Fibroblast of villous mesenchyme (primary cell): Measurements from ENCODE around the gene ADAMTSL1. TPM values are rescaled to one million over a fixed set of nuclear protein-coding genes. Genes with fewer than 3 reads are reported as not detected.

Experiments used
- DNase-seq: peaks from one replicate; pipeline ENCODE4 v3.0.0-alpha.2; 2010; ENCODE audit warnings: low read depth
- H3K4me3 ChIP-seq: 2 replicates; pipeline ENCODE4 v1.5.1; 2011; ENCODE audit warnings: low read depth, mild to moderate bottlenecking, low read length
- total RNA-seq: library from RNA; depleted of rRNA; stranded (reverse); fragments of >200 nt; gene quantifications from 2 replicates; pipeline ENCODE4 v1.2.3, GENCODE V29; 2012
- TF ChIP-seq, protein P1 (sequence below): IDR thresholded peaks from 2 replicates; pipeline ENCODE4 v1.5.1; 2012; ENCODE audit warnings: low read depth, mild to moderate bottlenecking, low read length; ENCODE audit not compliant: insufficient read depth

ADAMTSL1 gene
- total RNA-seq, 1 donor: 3.0 TPM

DNA sequence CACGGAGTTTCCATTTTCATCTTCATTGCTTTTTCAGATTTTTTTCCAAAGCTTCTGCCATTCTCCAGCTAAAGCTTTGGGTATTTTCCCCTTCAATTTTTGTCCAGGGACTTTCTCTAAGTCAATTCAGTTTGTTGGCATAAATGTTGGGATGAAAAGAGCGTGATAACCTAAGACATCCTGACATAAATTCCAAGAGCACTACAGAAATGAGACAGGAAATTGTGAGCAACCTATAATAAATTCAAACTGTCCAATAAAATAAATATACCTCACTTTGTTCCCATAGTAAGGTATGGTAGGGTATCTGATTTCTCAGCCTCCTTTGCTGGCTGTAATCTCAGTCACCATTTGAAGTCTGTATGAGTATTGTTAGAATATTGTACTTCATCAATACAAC lies 8.4 kb downstream of the ADAMTSL1 start:
- H3K4me3 ChIP-seq: no peak overlapping the region
- TF ChIP-seq, protein P1, sequence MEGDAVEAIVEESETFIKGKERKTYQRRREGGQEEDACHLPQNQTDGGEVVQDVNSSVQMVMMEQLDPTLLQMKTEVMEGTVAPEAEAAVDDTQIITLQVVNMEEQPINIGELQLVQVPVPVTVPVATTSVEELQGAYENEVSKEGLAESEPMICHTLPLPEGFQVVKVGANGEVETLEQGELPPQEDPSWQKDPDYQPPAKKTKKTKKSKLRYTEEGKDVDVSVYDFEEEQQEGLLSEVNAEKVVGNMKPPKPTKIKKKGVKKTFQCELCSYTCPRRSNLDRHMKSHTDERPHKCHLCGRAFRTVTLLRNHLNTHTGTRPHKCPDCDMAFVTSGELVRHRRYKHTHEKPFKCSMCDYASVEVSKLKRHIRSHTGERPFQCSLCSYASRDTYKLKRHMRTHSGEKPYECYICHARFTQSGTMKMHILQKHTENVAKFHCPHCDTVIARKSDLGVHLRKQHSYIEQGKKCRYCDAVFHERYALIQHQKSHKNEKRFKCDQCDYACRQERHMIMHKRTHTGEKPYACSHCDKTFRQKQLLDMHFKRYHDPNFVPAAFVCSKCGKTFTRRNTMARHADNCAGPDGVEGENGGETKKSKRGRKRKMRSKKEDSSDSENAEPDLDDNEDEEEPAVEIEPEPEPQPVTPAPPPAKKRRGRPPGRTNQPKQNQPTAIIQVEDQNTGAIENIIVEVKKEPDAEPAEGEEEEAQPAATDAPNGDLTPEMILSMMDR: no peak
- no peak for DNase-seq

DNA sequence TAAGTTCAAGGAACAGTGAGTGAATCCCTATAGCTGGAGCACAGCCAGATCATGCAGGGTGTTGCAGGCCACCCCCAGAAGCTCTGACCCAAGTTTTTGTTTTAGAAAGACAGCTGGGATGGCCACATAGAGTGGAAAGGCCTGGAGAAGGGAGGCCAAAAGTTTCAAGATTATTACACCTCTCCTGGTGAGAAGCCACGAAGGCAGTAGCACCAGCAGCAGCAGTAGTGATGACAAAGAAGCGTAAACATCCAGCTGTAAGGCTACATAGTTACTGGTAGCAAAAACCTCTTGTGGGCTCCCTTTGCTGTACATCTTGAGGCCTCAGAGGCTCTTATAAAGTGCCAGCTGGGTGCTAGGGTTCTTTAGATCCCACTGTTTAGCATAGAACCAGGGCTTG lies 11.8 kb downstream of the ADAMTSL1 start:
- TF ChIP-seq, protein P1: no peak
- H3K4me3 ChIP-seq: no peak overlapping the region
- peak; percentile 52 for DNase-seq

DNA sequence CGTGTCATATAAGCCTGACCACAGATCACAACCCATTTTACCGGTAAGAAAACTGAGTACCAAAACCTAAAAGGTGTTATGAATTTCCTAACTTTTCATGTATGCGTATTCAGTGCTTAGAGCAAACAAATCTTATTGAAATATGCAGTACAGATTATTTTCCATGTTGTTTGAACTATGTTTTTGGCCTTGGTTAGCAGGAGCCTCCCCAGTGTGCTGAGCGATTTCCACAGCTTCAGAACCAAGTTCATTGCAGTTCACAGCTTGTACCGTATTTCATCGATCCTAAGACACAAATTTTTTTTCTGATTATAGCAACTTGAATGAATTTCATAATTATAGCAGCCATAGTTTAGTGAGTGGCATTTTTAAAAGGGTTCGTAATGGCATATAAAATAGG lies 13.7 kb downstream of the ADAMTSL1 start:
- TF ChIP-seq, protein P1: no peak
- no peak for DNase-seq
- no peak overlapping the region for H3K4me3 ChIP-seq

DNA sequence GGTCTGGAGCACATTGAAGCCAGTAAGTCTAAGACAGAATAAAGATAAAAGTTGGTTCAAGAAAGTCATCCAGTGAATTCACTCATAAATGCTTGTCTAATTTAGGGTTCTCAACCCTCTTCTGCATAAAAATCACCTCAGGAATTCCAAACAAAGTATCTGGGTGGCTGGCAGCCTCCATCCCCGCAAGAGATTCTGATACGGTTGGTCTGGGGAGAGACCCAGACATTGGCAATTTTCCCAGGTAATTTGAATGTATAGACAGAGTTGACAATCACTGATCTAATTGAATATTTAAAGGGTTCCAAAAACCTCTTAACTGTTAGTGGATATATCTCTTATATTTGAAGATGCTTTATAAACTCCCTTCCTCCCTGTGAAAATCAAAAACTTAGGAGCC lies 14.9 kb downstream of the ADAMTSL1 start:
- no peak overlapping the region for H3K4me3 ChIP-seq
- DNase-seq: no peak
- TF ChIP-seq, protein P1: no peak

DNA sequence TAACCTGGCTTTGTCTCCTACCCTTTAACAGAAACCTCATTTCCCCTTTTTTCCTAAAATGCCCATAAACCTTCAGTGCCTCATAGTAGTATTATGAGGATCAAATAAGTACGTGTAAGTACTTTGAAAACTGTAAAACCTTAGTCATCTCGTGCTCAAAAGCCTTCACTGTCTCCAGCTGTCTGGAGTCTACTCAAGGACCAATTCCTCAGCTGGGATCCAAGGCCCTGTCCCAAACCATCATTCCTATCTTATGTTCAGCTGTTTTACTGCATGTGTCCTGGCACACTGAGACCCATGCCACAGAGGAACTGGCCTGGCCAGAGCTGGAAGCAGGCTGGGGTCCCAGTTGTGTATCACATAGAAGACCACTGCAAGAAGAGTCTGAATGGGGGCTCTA lies 15.9 kb downstream of the ADAMTSL1 start:
- no peak overlapping the region for H3K4me3 ChIP-seq
- DNase-seq: peak; percentile 33
- TF ChIP-seq, protein P1: no peak

DNA sequence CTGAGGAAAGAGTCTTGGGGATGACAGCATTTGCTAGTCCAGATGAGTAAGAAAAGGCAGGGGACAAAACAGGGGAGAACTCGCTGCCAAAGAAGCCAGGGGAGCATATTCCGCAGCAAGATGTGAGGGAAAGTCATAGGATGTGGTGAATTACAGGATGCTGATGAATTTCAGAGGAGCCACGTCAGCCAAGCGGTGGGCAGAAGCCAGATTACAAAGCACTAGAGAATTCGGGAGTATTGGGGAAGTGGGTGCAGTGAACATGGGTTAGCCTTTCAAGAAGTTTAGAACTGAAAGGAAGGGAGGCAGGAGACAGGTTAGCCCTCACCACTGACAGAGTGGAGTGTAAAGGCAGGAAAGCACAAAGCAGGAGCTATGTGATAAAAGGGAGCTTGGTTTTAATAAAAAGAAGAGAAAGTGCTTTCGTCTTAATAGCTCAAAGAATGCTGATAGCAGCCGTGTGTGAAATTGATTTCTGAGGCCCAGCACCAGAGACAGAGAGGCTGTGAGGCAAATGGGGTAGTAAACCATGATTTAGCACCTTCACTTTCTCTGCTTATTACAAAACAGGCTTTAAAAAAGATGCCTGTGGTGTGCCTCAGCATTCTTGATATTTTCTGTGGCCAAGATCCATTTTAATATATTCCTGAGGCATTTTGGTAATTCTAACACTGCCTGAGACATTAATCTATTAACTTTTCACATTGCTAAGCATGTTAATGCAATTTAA lies 16.9 kb downstream of the ADAMTSL1 start:
- H3K4me3 ChIP-seq: peak overlapping the region; percentile 44
- TF ChIP-seq, protein P1: no peak
- DNase-seq: peak; percentile 94

DNA sequence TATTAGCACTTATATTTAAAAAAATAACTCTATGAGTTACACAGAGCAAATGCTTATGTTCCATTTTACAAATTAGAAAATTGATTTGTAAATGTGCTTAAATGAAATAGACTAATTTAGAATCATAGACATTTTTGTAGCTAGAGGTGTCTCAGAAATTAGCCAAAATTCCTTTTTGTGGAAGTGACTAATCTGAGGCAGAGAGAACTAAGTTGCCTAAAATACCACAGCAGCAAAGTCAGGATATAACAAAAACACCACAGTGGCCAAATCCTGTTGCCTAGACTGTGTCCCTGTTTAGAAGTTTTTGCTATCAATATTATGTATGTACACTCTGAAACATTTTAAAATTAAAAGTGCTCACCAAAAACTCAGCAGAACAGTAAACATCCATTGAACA lies 18.7 kb downstream of the ADAMTSL1 start:
- TF ChIP-seq, protein P1: no peak
- no peak overlapping the region for H3K4me3 ChIP-seq
- no peak for DNase-seq
